ENCODE measurements around the gene OR7G2. TPM values are rescaled to one million over a fixed set of nuclear protein-coding genes. Genes with fewer than 3 reads are reported as not detected.
A peak's percentile ranks its signal among the peaks of the same experiment; 100 is the strongest.

OR7G2 gene
- total and polyA plus RNA-seq, 2 donors (not counting 1 experiment from before 2014, with no cell fraction given), result not detected

- Histone ChIP-seq H3K9ac (ENCODE audit: low read length) (peak overlapping the region; percentile 36), H4K20me1 (ENCODE audit: control insufficient read depth, insufficient read depth, low read length, poor library complexity, severe bottlenecking) (peaks cover 24% of the 10 kb centered on the region), H3K4me1 (ENCODE audit: control insufficient read depth in 2 of 2, insufficient read depth in 2 of 2, low read length in 2 of 2) (peaks cover 27 to 29% of the 10 kb centered on the region in 2 donors), H3K79me2 (ENCODE audit: control insufficient read depth, insufficient read depth, low read length) (peaks cover 87% of the 10 kb centered on the region), H3K9me3 (ENCODE audit: control extremely low read depth in 1 of 3, control insufficient read depth in 2 of 3, insufficient read depth in 1 of 3, low read length in 2 of 3) (peaks cover 2 to 36% (median 7%) of the 10 kb centered on the region in 3 donors), H2AFZ (ENCODE audit: insufficient read depth, low read depth, low read length, poor library complexity, severe bottlenecking) (no peak overlapping the region), H3K4me2 (replicated peaks; ENCODE audit: low read depth, low read length, poor library complexity, severe bottlenecking) (peak overlapping the region; percentile 61), H3K27me3 (replicated peaks in 1 of 4; ENCODE audit: control extremely low read depth in 1 of 4, control insufficient read depth in 3 of 4, insufficient read depth in 4 of 4, low read length in 3 of 4) (no peaks in the 10 kb centered on the region), H3K4me3 (ENCODE audit: control extremely low read depth in 1 of 5, extremely low read depth in 1 of 5, insufficient read depth in 1 of 5, low read depth in 2 of 5, low read length in 4 of 5) (no peak overlapping the region), H3K36me3 (replicated peaks in 1 of 2; ENCODE audit: control extremely low read depth in 1 of 2, control insufficient read depth in 1 of 2, extremely low read depth in 1 of 2, insufficient read depth in 2 of 2, low read length in 1 of 2) (peaks cover 4 to 52% of the 10 kb centered on the region in 2 experiments), H3K27ac (ENCODE audit: low read length in 2 of 2) (peak overlapping the region; percentile 51 to 72)
- H3K4me3 Mint-ChIP-seq, result peak overlapping the region; percentile 64
- no peaks in the 10 kb centered on the region for H3K27me3 Mint-ChIP-seq
- POLR2A ChIA-PET, result no interaction called here
- H3K27ac Mint-ChIP-seq, result peak overlapping the region; percentile 84
- 100% methylated on average over 2 of the region's 4 CpGs for WGBS (ENCODE audit: insufficient coverage)
- intact Hi-C loops (cut with micrococcal nuclease), result no loop called here
- peaks cover 6% of the 10 kb centered on the region for H3K9me3 Mint-ChIP-seq (ENCODE audit: insufficient read depth)
- ATAC-seq (ENCODE audit: low read depth) (no peak), DNase-seq (no peak)
- CTCF ChIA-PET, result no interaction called here
- TF ChIP-seq EZH2 (IDR thresholded peaks at IDR 0.05; ENCODE audit: borderline replicate concordance, insufficient read depth, low read depth, low read length, poor library complexity, severe bottlenecking) (no peak), CTCF (IDR thresholded peaks at IDR 0.05) (no peak)
- peaks cover 52% of the 10 kb centered on the region for H3K4me1 Mint-ChIP-seq
Observed at GRCh38 chr19:9155591-9155990, 48.3 kb upstream of the OR7G2 start.

- no CpG with 5 or more reads among the region's 5 CpGs for WGBS (ENCODE audit: insufficient coverage)
- Histone ChIP-seq H4K20me1 (ENCODE audit: control insufficient read depth, insufficient read depth, low read length, poor library complexity, severe bottlenecking) (peaks cover 63% of the 10 kb centered on the region), H3K9ac (ENCODE audit: low read length) (no peak overlapping the region), H3K4me3 (ENCODE audit: control extremely low read depth in 1 of 5, extremely low read depth in 1 of 5, insufficient read depth in 1 of 5, low read depth in 2 of 5, low read length in 4 of 5) (no peak overlapping the region), H3K27ac (ENCODE audit: low read length in 2 of 2) (no peak overlapping the region), H3K36me3 (replicated peaks in 1 of 2; ENCODE audit: control extremely low read depth in 1 of 2, control insufficient read depth in 1 of 2, extremely low read depth in 1 of 2, insufficient read depth in 2 of 2, low read length in 1 of 2) (peaks cover 0 to 37% of the 10 kb centered on the region in 2 experiments), H3K4me1 (ENCODE audit: control insufficient read depth in 2 of 2, insufficient read depth in 2 of 2, low read length in 2 of 2) (peaks cover 17 to 19% of the 10 kb centered on the region in 2 donors), H3K9me3 (ENCODE audit: control extremely low read depth in 1 of 3, control insufficient read depth in 2 of 3, insufficient read depth in 1 of 3, low read length in 2 of 3) (peaks cover 2 to 32% (median 7%) of the 10 kb centered on the region in 3 donors), H3K79me2 (ENCODE audit: control insufficient read depth, insufficient read depth, low read length) (peaks cover 98% of the 10 kb centered on the region), H3K27me3 (replicated peaks in 1 of 4; ENCODE audit: control extremely low read depth in 1 of 4, control insufficient read depth in 3 of 4, insufficient read depth in 4 of 4, low read length in 3 of 4) (no peaks in the 10 kb centered on the region), H2AFZ (ENCODE audit: insufficient read depth, low read depth, low read length, poor library complexity, severe bottlenecking) (no peak overlapping the region), H3K4me2 (replicated peaks; ENCODE audit: low read depth, low read length, poor library complexity, severe bottlenecking) (no peak overlapping the region)
- no peaks in the 10 kb centered on the region for H3K27me3 Mint-ChIP-seq
- ATAC-seq (ENCODE audit: low read depth) (no peak), DNase-seq (no peak)
- ChIA-PET CTCF (no interaction called here), POLR2A (no interaction called here)
- peaks cover 6% of the 10 kb centered on the region for H3K9me3 Mint-ChIP-seq (ENCODE audit: insufficient read depth)
- no peak overlapping the region for H3K4me3 Mint-ChIP-seq
- TF ChIP-seq EZH2 (IDR thresholded peaks at IDR 0.05; ENCODE audit: borderline replicate concordance, insufficient read depth, low read depth, low read length, poor library complexity, severe bottlenecking) (no peak), CTCF (IDR thresholded peaks at IDR 0.05) (no peak)
- peaks cover 65% of the 10 kb centered on the region for H3K4me1 Mint-ChIP-seq
- intact Hi-C loops (cut with micrococcal nuclease), result no loop called here
- no peak overlapping the region for H3K27ac Mint-ChIP-seq
Observed at GRCh38 chr19:9151367-9151766, 44.1 kb upstream of the OR7G2 start.
